HepG2 (cell line): ENCODE data around the gene ZNF764. TPM values are rescaled to one million over a fixed set of nuclear protein-coding genes. Genes with fewer than 3 reads are reported as not detected.

Source experiments
- ARHGAP35 ChIP-seq: sonication (generic); formaldehyde crosslinking; IDR thresholded peaks from 2 replicates; pipeline ENCODE4 v1.9.0; 2022; ENCODE audit warnings: mild to moderate bottlenecking, inconsistent platforms, moderate library complexity, missing genetic modification reagents, borderline replicate concordance
- ERF ChIP-seq: IDR thresholded peaks from 2 replicates; pipeline ENCODE4 v1.6.1; 2018; ENCODE audit warnings: missing biosample characterization, missing genetic modification reagents
- FOXA1 ChIP-seq, 2 experiments: fragments of 450-650 bp in 1 of 2; sonication (generic) in 1 of 2; formaldehyde crosslinking in 1 of 2; IDR thresholded peaks; 2 replicates each; pipeline versions ENCODE4 v1.4.0 to v1.6.1; 2016 to 2020; ENCODE audit warnings: missing genetic modification reagents in 1 of 2
- HCFC1 ChIP-seq: fragments of 150-350 bp; IDR thresholded peaks from 2 replicates; pipeline ENCODE4 v1.6.1; 2014; ENCODE audit warnings: low read depth, low read length
- KDM4B ChIP-seq: sonication (generic); formaldehyde crosslinking; IDR thresholded peaks from 2 replicates; pipeline ENCODE4 v1.4.0; 2020; ENCODE audit warnings: missing genetic modification reagents
- KLF13 ChIP-seq: sonication (generic); formaldehyde crosslinking; IDR thresholded peaks from 2 replicates; pipeline ENCODE4 v1.4.0; 2020; ENCODE audit warnings: mild to moderate bottlenecking, missing genetic modification reagents
- KLF9 ChIP-seq: IDR thresholded peaks from 2 replicates; pipeline ENCODE4 v1.6.1; 2016; ENCODE audit warnings: low read depth
- RBM39 ChIP-seq: fragments of 200-400 bp; formaldehyde crosslinking; IDR thresholded peaks from one replicate; pipeline ENCODE4 v1.6.1; 2018; ENCODE audit warnings: antibody characterized with exemption, mild to moderate bottlenecking, low read depth, low read length; ENCODE audit not compliant: poor library complexity, severe bottlenecking
- RCOR2 ChIP-seq: IDR thresholded peaks from 2 replicates; pipeline ENCODE4 v1.6.1; 2016; ENCODE audit warnings: missing biosample characterization, missing genetic modification reagents
- REL ChIP-seq: sonication (generic); formaldehyde crosslinking; conservative IDR thresholded peaks from 2 replicates; pipeline ENCODE4 v1.8.0; 2022; ENCODE audit warnings: mild to moderate bottlenecking, missing genetic modification reagents, moderate library complexity
- RORA ChIP-seq: sonication (generic); formaldehyde crosslinking; IDR thresholded peaks from 2 replicates; pipeline ENCODE4 v1.5.0; 2020; ENCODE audit warnings: mild to moderate bottlenecking, missing genetic modification reagents, moderate library complexity
- SETDB1 ChIP-seq: sonication (generic); formaldehyde crosslinking; IDR thresholded peaks from 2 replicates; pipeline ENCODE4 v1.5.1; 2020; ENCODE audit warnings: missing genetic modification reagents, mild to moderate bottlenecking, borderline replicate concordance
- SP2 ChIP-seq: sonication (generic); formaldehyde crosslinking; IDR thresholded peaks from 2 replicates; pipeline ENCODE4 v1.5.1; 2020; ENCODE audit warnings: mild to moderate bottlenecking, missing genetic modification reagents
- TCF7L2 ChIP-seq: IDR thresholded peaks from 2 replicates; pipeline ENCODE4 v1.6.1; 2011; ENCODE audit warnings: mild to moderate bottlenecking, low read depth, low read length, moderate library complexity
- ZFP62 ChIP-seq: sonication (generic); formaldehyde crosslinking; IDR thresholded peaks from 2 replicates; pipeline ENCODE4 v1.4.0; 2020; ENCODE audit warnings: missing genetic modification reagents
- ZNF232 ChIP-seq: sonication (generic); formaldehyde crosslinking; IDR thresholded peaks from 2 replicates; pipeline ENCODE4 v1.4.0; 2020; ENCODE audit warnings: missing genetic modification reagents, borderline replicate concordance
- ZNF569 ChIP-seq: sonication (generic); formaldehyde crosslinking; IDR thresholded peaks from 2 replicates; pipeline ENCODE4 v1.5.0; 2020; ENCODE audit warnings: mild to moderate bottlenecking, missing genetic modification reagents, moderate library complexity, borderline replicate concordance
- ZNF790 ChIP-seq: sonication (generic); formaldehyde crosslinking; IDR thresholded peaks from 2 replicates; pipeline ENCODE4 v1.8.0; 2022; ENCODE audit warnings: missing genetic modification reagents, mild to moderate bottlenecking, borderline replicate concordance
- polyA plus RNA-seq, 8 experiments: library from polyadenylated mRNA; depleted of rRNA in 3 of 8; stranded (reverse) in 7 of 8; unstranded in 1 of 8; fragments of >200 nt; fragmentation: Illumina TruSeq in 4 of 8; extraction: Trizol in 4 of 8; gene quantifications; 2 replicates each; pipeline versions ENCODE4 v1.2.1 to v1.2.3, GENCODE V29; 2011 to 2016; ENCODE audit warnings: low read depth in 4 of 8, missing spikeins in 1 of 8, mixed read lengths in 1 of 8; ENCODE audit not compliant: insufficient read depth in 1 of 8
- total RNA-seq, 5 experiments: library from RNA; depleted of rRNA; stranded (reverse); fragments of >200 nt; fragmentation: Illumina TruSeq; extraction: Trizol; gene quantifications; 2 replicates each; pipeline ENCODE4 v1.2.3, GENCODE V29; 2016; ENCODE audit warnings: low read depth in 1 of 5
- TF ChIP-seq, protein P1 (sequence below): sonication (generic); formaldehyde crosslinking; IDR thresholded peaks from 2 replicates; pipeline ENCODE4 v1.5.0; 2020; ENCODE audit warnings: missing genetic modification reagents, mild to moderate bottlenecking, borderline replicate concordance
- TF ChIP-seq, protein P2 (sequence below): sonication (generic); formaldehyde crosslinking; IDR thresholded peaks from 2 replicates; pipeline ENCODE4 v1.4.0; 2020; ENCODE audit warnings: missing genetic modification reagents, borderline replicate concordance
- TF ChIP-seq, protein P3 (sequence below): IDR thresholded peaks from 2 replicates; pipeline ENCODE4 v1.6.1; 2016; ENCODE audit warnings: low read depth, borderline replicate concordance
- TF ChIP-seq, protein P4 (sequence below): sonication (generic); formaldehyde crosslinking; IDR thresholded peaks from 2 replicates; pipeline ENCODE4 v1.5.1; 2020; ENCODE audit warnings: missing genetic modification reagents, mild to moderate bottlenecking, borderline replicate concordance

ZNF764 gene
- total and polyA plus RNA-seq, 2 of the 13 experiments (the other 11 are each of a cell fraction or from before 2014, with no cell fraction given), result 4.1 to 9.1 TPM

DNA sequence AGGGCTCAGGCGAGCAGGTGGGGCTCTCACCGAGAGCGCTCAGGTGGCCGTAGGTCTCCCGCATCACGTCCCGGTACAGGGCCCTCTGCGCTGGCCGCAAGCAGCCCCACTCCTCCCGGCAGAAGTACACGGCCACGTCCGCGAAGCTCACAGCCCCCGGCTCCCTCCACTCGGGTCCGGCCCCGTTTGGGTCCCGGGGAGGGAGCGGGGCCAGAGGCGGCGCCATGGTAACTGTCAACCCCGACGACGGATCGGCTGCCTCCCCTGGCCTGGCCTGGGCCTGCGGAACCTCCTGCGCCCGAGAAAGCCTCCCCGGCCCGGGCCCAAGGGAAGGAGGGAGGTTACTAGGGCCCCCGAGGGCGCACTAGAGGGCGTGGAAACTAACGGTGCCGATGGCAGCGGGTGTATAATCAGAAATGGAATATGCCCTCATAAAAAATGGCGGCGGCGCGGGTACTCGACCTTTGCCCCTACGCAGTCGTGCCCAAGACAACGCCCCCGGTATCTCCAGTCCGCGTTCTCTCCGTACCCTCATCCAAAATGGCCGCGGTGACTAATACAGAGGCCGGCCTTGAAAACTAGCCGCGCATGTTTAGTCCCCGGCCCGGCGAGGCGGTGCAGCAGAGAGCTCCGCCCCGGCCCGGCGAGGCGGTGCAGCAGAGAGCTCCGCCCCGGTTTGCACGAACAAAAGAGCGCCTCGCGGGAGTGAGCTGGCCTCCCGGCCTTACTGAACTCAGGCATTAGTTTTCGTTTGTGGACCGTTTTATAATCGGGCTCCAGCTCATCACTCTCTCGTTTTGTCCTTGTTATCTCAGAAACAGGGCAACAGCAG lies at the start of gene ZNF764 (continued):
- TF ChIP-seq, protein P1, sequence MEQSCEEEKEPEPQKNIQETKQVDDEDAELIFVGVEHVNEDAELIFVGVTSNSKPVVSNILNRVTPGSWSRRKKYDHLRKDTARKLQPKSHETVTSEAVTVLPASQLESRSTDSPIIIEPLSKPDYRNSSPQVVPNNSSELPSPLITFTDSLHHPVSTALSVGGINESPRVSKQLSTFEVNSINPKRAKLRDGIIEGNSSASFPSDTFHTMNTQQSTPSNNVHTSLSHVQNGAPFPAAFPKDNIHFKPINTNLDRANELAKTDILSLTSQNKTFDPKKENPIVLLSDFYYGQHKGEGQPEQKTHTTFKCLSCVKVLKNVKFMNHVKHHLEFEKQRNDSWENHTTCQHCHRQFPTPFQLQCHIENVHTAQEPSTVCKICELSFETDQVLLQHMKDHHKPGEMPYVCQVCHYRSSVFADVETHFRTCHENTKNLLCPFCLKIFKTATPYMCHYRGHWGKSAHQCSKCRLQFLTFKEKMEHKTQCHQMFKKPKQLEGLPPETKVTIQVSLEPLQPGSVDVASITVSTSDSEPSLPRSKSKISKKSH (CRISPR knock-in tag), result peak; percentile 75
- TF ChIP-seq ZNF232 (peak; percentile 40), REL (CRISPR knock-in tag) (peak; percentile 87; the same call in 1 of the 2 replicates), ZNF790 (CRISPR knock-in tag) (peak; percentile 49; the same call in 1 of the 2 replicates), TCF7L2 (no peak), RCOR2 (no peak; the same call in 1 of the 2 replicates), ZNF569 (CRISPR knock-in tag) (0 out of 2 replicates have a peak, but pooled peaks have one; percentile 38), KLF13 (CRISPR knock-in tag) (no peak), ARHGAP35 (CRISPR knock-in tag) (peak; percentile 80; the same call in 1 of the 2 replicates), RBM39 (peak; percentile 91), RORA (CRISPR knock-in tag) (no peak; the same call in 1 of the 2 replicates), ERF (CRISPR knock-in tag) (peak; percentile 86; the same call in 1 of the 2 replicates), SP2 (CRISPR knock-in tag) (peak; percentile 38; the same call in 1 of the 2 replicates), FOXA1 (IDR thresholded peaks at IDR 0.05) (no peak), FOXA1 (CRISPR knock-in tag; IDR thresholded peaks at IDR 0.05) (0 out of 2 replicates have a peak, but pooled peaks have one; percentile 3), SETDB1 (CRISPR knock-in tag) (no peak), KDM4B (CRISPR knock-in tag) (peak; percentile 49; the same call in 1 of the 2 replicates), KLF9 (CRISPR knock-in tag) (no peak; the same call in 1 of the 2 replicates), HCFC1 (peak; percentile 77; the same call in 1 of the 2 replicates), ZFP62 (no peak)
- TF ChIP-seq, protein P2, sequence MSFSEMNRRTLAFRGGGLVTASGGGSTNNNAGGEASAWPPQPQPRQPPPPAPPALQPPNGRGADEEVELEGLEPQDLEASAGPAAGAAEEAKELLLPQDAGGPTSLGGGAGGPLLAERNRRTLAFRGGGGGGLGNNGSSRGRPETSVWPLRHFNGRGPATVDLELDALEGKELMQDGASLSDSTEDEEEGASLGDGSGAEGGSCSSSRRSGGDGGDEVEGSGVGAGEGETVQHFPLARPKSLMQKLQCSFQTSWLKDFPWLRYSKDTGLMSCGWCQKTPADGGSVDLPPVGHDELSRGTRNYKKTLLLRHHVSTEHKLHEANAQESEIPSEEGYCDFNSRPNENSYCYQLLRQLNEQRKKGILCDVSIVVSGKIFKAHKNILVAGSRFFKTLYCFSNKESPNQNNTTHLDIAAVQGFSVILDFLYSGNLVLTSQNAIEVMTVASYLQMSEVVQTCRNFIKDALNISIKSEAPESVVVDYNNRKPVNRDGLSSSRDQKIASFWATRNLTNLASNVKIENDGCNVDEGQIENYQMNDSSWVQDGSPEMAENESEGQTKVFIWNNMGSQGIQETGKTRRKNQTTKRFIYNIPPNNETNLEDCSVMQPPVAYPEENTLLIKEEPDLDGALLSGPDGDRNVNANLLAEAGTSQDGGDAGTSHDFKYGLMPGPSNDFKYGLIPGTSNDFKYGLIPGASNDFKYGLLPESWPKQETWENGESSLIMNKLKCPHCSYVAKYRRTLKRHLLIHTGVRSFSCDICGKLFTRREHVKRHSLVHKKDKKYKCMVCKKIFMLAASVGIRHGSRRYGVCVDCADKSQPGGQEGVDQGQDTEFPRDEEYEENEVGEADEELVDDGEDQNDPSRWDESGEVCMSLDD (CRISPR knock-in tag), result peak; percentile 27; the same call in 1 of the 2 replicates
- TF ChIP-seq, protein P3, sequence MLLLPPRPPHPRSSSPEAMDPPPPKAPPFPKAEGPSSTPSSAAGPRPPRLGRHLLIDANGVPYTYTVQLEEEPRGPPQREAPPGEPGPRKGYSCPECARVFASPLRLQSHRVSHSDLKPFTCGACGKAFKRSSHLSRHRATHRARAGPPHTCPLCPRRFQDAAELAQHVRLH, result peak; percentile 80; the same call in 1 of the 2 replicates
- TF ChIP-seq, protein P4, sequence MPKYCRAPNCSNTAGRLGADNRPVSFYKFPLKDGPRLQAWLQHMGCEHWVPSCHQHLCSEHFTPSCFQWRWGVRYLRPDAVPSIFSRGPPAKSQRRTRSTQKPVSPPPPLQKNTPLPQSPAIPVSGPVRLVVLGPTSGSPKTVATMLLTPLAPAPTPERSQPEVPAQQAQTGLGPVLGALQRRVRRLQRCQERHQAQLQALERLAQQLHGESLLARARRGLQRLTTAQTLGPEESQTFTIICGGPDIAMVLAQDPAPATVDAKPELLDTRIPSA (CRISPR knock-in tag), result peak; percentile 71
